Lung microvascular endothelial cell (primary cell): Measurements from ENCODE around the gene SON. TPM values are rescaled to one million over a fixed set of nuclear protein-coding genes. Genes with fewer than 3 reads are reported as not detected.
"Not testable (repeated sequence)": the region's sequence is repeated elsewhere in the genome, so short reads cannot be mapped to it uniquely, and the experiment has no call there.

Experiments used
- DNase-seq, 2 donors: peaks; one replicate each; pipeline versions ENCODE4 v3.0.0 to v3.0.0-alpha.2; 2010; ENCODE audit warnings: low read depth in 2 of 2
- total RNA-seq: library from RNA; depleted of rRNA; stranded (reverse); fragments of >200 nt; gene quantifications from 2 replicates; pipeline ENCODE4 v1.2.1, GENCODE V29; 2014

SON gene
- total RNA-seq, 1 donor from 2014 or later: 88.3 TPM

DNA sequence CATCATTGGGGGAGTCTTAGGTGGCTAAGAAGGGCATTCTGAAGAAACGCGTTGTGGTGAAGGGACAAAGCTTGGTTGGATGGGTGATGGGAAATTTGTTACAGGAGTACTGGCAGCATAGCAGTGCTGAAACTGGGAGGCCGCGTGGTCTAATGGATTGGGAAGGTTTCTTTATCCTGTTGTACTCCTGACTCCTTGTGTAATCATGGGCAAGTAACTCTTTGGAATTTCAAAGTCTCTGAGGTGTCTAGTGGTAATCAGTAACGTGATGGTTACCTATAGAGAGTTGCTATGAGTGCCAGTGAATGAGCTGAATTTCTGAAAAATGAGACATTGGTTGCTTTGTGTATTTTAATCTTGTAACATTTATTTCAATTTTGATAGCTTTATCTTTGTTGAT, 27.2 kb downstream of the SON start:
- DNase-seq: no peak

DNA sequence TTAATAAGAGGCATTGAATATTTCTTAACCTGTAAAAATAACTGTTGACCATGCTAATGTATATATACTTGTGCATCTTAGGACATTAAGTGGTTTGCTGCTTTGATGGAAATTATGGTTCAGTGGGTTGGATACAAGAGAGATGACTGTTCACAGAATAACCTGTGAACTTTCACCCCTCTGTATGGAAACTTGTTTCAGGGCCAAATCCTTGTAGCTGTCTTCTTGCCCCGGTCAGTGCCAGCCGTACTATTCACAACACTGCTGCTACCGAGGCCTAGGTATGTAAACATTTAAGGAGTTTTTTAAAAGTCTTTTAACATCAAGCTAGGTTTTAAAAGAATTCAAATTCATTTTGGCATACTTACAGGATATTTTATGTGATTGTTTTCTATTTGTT, 29.5 kb downstream of the SON start:
- peak in 1 of 2 donors; percentile 69 for DNase-seq

DNA sequence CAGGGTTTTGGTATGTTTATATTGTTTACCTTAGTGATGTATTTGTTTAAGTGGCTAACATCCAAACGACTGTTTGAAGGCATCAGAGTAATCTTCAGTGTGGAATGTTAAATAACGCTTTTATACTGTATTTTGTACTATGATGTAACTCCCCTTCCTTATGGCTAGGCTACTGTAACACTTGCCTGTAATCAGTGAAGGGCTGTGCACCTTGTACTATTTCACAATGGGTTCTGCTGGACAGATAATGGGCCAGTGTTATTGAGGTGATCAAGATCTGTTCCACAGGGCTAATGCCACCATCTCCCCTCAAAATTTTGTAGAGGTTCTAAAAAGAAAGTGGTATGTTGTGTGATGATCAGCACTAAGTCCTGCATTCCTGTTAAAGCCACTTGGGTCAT, 33.9 kb downstream of the SON start:
- DNase-seq: not testable (repeated sequence)

DNA sequence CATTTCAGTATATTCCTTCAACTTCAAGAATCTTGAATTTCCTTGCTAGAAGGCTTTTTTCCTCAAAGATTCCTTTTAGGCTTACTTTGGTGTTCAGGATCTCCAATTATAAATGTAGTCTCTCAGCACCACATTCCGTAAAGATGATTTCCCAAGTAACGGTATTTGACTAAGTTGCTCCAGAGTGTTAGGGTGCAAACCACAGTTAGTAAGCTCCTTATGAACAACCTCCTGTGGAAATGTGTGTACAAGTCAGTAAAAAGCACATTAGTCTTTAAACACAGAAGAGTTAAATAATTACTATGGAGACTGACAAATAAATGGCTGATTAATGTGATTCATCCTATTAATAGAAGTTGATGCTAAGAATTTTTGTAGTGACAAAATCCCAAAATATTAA, 35.4 kb downstream of the SON start:
- peak in 1 of 2 donors; percentile 13 for DNase-seq

DNA sequence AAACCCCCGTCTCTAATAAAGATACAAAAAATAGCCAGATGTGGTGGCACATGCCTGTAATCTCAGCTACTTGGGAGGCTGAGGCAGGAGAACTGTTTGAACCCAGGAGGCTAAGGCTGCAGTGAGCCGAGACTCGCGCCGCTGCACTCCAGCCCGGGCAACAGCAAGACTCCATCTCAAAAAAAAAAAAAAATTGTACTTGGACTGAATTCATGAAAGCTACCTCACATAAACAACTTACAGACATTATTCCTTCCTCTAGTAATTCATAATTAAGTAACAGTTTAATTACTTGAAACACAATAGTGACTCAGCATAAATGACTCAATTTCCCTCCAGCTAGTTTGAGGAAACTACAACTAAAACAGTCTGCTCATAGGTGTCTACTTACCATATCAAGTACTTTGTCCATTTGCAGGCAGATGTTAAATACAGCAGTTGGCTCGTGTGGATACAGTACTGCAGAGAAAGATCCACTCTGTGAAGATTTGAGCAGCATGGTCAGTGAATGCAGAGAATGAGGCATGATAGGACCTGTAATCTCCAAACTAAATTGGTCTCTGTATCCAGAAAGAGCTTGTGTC, 36.2 kb downstream of the SON start:
- DNase-seq: peak in 1 of 2 donors; percentile 70

DNA sequence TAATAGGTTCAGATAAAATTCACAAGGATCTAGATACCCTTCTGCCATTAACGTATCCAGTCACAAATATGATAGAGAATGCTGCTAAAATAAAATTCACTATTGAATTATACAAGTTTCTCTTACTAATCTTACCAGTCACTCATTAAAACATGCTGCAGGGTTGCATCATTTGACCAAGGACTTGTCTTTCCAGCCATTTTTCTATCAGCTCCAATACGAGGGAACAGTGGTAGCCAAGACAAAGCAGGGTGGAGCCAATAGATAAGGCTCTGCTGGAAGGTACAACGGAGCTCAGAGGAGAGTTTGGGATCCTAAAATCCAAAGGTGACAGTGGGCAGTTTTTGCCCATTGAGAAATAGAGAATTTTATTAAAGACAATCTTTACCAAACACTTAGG, 41.6 kb downstream of the SON start:
- DNase-seq: no peak

DNA sequence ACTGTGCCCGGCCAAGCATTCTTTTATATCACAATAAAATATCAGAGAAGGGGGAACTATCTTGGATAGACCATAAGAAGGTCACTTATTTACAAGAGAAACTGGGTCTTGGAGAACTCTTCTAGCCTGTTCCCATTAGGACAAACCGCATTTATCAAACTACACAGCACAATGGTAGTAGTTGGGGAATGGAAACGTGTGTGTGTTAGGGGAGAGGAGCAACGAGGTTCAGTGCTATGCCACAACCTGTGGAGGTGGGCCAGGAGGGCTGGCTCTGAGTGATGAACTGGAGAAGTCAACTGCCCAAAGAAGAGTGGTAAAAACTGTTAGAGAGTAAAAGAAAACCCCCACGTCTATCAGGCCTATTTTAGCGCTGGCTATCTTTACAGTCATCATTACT, 44.1 kb downstream of the SON start:
- no peak for DNase-seq

DNA sequence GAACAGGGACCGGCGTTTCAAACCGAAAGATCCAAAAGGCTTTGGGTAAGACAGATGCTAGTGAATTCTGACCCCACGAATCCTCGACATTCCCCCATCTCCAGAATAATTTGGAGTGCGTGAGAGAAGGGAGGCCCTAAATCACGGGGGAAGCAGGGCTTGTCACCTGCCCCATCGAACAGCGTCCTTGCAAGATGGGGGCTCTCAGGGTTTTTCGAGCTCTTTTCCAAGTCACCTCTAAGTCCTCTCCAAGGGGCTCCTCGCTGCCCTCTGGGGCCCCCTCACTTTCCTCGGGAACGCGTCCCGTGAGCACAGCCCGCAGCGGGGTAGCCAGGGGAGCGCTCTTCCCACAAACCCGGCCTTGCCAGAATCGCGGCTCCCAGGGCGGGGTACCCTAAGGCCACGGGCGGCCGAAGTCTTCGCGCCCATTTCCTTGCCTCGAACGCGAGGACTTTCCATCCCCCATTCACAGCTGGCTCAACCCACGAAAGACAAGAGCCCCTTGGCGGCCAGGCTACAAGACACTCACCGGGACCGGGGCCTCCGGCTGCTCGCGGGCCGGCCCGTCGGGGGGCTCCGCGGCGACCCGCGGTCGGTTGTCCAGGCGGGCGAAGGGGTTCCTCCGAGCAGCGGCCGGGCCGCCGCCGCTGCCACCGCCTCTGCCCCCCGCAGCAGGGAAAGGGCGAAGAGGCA, 45.1 kb downstream of the SON start:
- DNase-seq: peak; percentile 32 to 35

DNA sequence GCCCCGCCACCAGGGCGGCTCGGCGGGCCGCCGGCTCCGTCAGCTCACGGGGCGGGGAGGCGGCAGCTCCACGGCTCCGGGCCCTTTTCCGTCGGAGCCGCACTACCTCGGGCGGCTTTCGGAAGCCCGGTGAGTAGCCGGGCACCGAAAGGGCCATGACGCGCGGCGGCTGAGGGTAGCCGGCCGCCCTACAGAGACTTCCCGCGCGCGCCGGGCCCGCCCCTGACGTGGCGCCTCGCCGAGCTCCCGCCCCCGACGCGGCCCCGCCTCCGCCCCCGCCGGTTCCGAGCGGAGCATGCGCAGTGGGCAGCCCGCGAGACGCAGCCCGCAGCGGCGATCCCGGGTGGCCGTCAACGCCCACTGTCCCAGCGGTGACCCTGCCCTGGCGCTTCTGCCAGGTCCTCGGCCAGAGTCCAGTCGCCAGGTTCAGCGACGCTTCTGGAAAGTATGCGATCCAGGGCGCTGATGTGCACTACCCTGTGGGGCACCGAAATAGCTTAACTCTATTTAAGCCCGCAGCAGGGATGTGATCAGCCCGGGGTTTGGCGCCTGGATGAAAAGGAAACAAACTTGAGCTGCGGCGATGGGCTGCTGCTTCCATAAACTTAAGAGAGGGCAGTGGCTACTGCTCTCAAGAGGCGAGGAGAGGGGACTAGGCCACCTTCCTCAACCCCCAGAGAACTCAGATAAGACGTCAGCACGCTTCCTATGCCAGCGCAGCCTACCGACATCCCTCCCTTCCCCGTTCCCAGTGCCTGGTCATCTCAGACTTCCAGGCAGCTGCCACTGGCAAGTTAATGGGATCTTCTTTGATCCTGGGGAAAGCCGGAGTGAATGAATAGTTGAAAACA, 45.9 kb downstream of the SON start, which contains the start of gene DONSON:
TSS of gene DONSON (minus strand) at position 200 of the 851 bp plus-strand sequence. CDS start at position 157, 43 bp downstream.
- peak; percentile 86 to 94 for DNase-seq

DNA sequence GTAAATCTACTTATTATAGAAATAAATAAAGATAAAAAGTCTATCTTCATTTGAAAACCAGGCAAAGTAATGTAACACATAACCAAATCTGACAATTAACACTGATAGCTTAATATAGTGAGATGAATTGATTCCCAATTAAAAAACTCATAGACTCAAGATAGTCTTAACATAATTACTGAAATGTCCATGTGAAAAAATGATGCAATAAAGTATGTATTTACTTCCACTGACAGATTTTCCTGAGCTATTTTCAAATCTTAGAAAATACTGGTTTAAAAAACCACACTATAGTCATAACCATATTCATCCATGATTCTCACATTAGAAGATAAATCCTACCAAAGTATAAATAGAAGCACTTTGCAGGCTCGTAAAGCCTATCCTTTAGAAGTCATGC, 55.2 kb downstream of the SON start:
- DNase-seq: no peak

DNA sequence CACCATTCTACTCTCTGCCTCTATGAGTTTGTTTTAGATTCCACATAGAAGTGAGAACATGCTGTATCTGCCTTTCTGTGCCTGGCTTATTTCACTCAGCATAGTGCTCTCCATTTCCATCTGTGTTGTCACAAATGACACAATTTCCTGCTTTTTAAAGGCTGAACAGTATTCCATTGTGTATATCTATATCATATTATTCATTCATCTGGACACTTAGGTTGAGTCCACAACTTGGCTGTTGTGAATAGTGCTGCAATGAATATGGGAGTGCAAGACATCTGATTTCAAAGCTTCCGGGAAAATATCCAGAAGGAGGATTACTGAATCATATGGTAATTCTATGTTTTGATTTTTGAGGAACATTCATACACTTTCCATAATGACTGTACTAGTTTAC, 65.7 kb downstream of the SON start:
- DNase-seq: peak; percentile 40 to 67

DNA sequence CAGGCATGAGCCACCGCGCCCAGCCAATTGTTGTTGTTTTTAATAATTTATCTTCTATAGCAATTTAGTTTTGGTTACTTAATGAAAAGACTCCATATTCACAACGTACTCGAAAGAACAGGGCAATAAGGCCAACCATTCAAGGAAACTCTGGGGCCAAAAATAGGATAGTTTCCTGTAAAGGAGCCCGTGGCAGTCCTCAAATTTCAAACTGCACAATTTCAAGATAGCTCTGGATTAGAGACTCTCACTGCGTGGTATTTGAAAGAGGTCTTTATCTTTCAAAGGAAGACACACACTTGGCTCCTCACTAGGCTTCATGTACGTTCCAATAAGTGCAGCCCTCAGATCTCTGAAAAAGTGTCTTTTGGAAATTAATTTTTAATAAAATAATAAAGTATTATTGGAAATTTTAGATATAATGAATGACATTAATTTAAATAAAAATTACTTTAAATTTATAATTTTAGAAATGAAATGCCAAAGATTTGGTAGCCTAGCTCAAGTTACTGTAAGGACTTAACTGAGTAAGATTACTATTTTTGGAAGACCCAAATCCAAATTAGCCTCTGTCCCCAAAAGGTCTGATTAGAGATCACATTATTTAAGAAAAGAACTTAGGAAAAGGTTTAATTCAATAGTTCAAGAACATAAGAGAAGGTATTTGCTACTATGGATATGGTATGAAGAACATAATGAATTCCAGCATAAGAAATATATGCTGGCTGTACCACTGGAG, 68.3 kb downstream of the SON start:
- DNase-seq: no peak

DNA sequence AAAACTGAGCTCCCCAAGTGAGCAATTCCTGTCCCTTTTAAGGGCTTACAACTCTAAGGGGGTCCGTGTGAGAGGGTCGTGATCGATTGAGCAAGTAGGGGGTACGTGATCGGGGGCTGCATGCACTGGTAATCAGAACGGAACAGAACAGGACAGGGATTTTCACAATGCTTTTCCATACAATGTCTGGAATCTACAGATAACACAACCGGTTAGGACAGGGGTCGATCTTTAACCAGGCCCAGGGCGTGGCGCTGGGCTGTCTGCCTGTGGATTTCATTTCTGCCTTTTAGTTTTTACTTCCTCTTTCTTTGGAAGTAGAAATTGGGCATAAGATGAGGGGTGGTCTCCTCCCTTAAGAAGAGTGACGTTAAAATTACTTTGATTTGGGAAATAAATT, 74.7 kb downstream of the SON start:
- DNase-seq: not testable (repeated sequence)

DNA sequence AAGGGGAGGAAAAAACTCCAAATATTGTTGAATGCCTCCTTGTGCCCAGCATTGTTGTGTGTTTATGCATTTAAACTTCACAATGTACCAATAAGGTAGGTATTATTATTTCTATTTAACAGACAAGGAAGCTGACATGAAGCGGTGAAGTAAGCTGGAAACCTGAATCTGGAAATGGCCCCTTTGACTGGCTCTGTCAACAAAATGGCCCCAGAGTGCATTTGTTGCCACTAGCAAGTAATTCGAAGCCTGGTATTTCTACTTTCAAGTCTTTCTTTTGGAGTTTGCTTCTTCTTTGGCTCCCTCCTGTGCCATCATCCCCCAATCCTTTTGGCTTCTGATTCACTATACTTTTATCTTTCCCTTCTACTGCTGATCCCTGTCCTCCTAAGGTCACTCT, 75.6 kb downstream of the SON start:
- DNase-seq: no peak

DNA sequence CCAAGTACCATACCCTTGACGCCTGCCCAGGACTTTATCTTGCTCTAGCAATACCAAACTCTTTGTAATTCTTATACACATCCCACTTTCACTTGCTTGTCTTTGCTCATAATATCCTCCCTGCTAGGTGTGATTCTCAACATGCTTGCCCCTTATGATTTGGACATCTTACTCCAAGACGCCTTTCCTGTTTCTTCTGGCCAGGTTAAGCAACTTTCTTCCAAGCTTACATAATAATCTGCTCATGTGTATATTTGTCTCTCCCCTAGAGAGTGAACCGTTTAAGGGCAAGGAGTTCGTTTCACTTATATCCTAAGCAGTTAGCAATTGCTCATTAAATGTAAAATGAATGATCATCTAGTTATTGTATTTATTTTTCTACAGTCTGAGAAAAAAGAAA, 76.9 kb downstream of the SON start:
- DNase-seq: no peak

DNA sequence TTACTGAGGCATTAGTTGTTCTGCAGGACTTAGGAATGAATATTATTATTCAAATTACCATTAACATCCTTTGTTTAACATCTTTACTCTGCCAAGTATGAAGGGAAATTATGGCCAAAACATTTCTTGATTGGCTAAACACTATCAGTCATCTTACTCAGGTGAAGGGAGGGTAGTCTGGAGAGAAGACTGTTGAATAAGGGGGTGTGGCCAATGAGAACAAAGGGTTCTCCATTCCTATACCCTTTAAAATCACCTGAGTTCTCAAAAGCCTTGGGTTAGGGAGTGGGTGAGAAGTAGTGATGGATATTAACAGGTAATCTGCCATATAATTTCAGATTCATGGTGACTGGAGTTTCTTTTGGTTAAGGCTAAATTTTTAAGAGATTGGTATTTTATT, 79.4 kb downstream of the SON start:
- no peak for DNase-seq

DNA sequence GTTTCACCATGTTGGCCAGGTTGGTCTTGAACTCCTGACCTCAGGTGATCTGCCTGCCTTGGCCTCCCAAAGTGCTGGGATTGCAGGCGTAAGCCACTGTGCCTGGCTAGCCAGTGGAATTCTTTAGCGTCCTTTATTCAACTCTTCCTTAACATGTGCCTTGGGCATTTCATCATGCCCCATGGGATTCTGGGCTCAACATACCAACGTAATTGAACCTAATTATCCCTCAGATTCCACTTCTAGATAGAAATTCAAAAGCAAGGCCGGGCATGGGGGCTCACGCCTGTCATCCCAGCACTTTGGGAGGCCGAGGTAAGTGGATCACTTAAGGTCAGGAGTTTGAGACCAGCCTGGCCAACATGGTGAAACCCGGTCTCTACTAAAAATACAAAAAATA, 83.3 kb downstream of the SON start:
- not testable (repeated sequence) for DNase-seq

Other genes starting within 250 kb of the SON start
- gene IFNAR1, start 218.1 kb upstream of the SON start, total RNA-seq: 13.1 and 19.2 TPM in 2 replicates
- gene IFNGR2, start 139.6 kb upstream of the SON start, total RNA-seq: 36.2 and 48.8 TPM in 2 replicates
- 13.7 and 23.4 TPM in 2 replicates for gene TMEM50B, start 63.1 kb upstream of the SON start, total RNA-seq
- gene DNAJC28, start 51.3 kb upstream of the SON start, total RNA-seq: 0.99 and 1.1 TPM in 2 replicates
- 42.5 and 45.2 TPM in 2 replicates for gene GART, start 921 bp upstream of the SON start, total RNA-seq
- gene DONSON, start 45.6 kb downstream of the SON start, total RNA-seq: 6.5 and 8.9 TPM in 2 replicates
- 18.7 and 24.6 TPM in 2 replicates for gene CRYZL1, start 98.7 kb downstream of the SON start, total RNA-seq
- 35.3 and 40.5 TPM in 2 replicates for gene ITSN1, start 99.5 kb downstream of the SON start, total RNA-seq